Measurements from ENCODE around the gene SLC9C1. TPM values are rescaled to one million over a fixed set of nuclear protein-coding genes. Genes with fewer than 3 reads are reported as not detected.

Gene SLC9C1
- total RNA-seq, 1 experiment from 2014 or later: not detected

DNA sequence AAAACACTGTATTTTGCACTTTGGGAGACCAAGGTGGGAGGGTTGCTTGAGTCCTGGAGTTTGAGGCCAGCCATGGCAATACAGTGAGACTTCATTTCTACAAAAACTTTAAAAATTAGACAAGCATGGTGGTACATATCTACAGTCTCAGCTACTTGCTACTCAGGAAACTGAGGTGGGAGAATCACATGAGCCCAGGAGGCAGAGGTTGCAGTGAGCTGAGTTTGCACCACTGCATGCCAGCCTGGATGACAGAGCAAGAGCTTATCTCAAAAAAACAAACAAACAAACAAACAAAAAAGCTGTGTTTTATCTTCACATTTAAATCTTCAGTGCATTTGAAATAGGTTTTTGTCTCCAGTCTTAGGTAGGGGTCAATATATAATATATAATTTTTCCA lies 4.8 kb upstream of the SLC9C1 start:
- CTCF ChIA-PET: no interaction called here
- intact Hi-C loops (cut with micrococcal nuclease; ENCODE audit: unreplicated experiment): no loop called here
- DNase-seq (ENCODE audit: low spot score): no peak
- Histone ChIP-seq H3K36me3 (ENCODE audit: insufficient read depth, low read length, poor library complexity, severe bottlenecking) (no peaks in the 10 kb centered on the region), H3K4me1 (ENCODE audit: insufficient read depth, low read length, poor library complexity, severe bottlenecking) (peaks cover 17% of the 10 kb centered on the region), H3K27me3 (replicated peaks; ENCODE audit: insufficient read depth, low read depth, low read length, poor library complexity) (no peaks in the 10 kb centered on the region), H3K27ac (ENCODE audit: low read depth, low read length, poor library complexity, severe bottlenecking) (no peak overlapping the region), H3K4me3 (ENCODE audit: low read depth, low read length, poor library complexity, severe bottlenecking) (no peak overlapping the region), H3K9me3 (ENCODE audit: low read depth, low read length, poor library complexity, severe bottlenecking) (no peaks in the 10 kb centered on the region)
- POLR2A ChIA-PET (ENCODE audit: low non-redundant PET): interaction anchor here (0.7 kb wide), 1 partner anchor 97 kb away, joined by 3 read pairs; no protein-coding TSS in a partner anchor
- no TSS peak for BruUV-seq (replicated peaks)
- TF ChIP-seq, protein P1, sequence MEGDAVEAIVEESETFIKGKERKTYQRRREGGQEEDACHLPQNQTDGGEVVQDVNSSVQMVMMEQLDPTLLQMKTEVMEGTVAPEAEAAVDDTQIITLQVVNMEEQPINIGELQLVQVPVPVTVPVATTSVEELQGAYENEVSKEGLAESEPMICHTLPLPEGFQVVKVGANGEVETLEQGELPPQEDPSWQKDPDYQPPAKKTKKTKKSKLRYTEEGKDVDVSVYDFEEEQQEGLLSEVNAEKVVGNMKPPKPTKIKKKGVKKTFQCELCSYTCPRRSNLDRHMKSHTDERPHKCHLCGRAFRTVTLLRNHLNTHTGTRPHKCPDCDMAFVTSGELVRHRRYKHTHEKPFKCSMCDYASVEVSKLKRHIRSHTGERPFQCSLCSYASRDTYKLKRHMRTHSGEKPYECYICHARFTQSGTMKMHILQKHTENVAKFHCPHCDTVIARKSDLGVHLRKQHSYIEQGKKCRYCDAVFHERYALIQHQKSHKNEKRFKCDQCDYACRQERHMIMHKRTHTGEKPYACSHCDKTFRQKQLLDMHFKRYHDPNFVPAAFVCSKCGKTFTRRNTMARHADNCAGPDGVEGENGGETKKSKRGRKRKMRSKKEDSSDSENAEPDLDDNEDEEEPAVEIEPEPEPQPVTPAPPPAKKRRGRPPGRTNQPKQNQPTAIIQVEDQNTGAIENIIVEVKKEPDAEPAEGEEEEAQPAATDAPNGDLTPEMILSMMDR (conservative IDR thresholded peaks at IDR 0.05; ENCODE audit: low read depth, low read length): no peak
- no peak for TF ChIP-seq EZH2 (IDR thresholded peaks at IDR 0.05; ENCODE audit: borderline replicate concordance, low read depth, low read length, poor library complexity, severe bottlenecking)

DNA sequence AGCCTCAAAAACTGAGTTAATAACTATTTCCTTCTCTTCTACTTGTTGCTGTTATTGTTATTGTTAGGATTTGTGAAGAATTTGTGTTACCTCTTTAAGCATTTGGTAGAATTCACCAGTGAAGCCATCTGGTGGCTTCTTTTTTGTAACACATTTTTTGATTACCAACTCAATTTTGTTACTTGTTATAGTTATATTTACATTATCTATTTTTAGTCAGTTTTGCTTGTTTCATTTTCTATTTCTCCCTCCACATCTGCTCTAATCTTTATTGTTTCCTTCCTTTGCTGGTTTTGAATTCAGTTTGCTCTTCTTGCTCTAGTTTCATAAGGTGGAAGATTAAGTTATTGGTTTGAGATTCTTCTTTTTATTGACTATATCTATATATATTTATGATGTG lies 3.7 kb upstream of the SLC9C1 start:
- ChIA-PET CTCF (no interaction called here), POLR2A (ENCODE audit: low non-redundant PET) (no interaction called here)
- intact Hi-C loops (cut with micrococcal nuclease; ENCODE audit: unreplicated experiment): no loop called here
- BruUV-seq (replicated peaks): no TSS peak
- no peak overlapping the region for H3K4me3 ChIP-seq (ENCODE audit: low read depth, low read length, poor library complexity, severe bottlenecking)
- H3K4me1 ChIP-seq (ENCODE audit: insufficient read depth, low read length, poor library complexity, severe bottlenecking): peaks cover 7% of the 10 kb centered on the region
- no peak for DNase-seq (ENCODE audit: low spot score)
- no peak overlapping the region for H3K27ac ChIP-seq (ENCODE audit: low read depth, low read length, poor library complexity, severe bottlenecking)
- no peaks in the 10 kb centered on the region for H3K27me3 ChIP-seq (replicated peaks; ENCODE audit: insufficient read depth, low read depth, low read length, poor library complexity)
- TF ChIP-seq, protein P1 (conservative IDR thresholded peaks at IDR 0.05; ENCODE audit: low read depth, low read length): no peak
- TF ChIP-seq EZH2 (IDR thresholded peaks at IDR 0.05; ENCODE audit: borderline replicate concordance, low read depth, low read length, poor library complexity, severe bottlenecking): no peak
- H3K9me3 ChIP-seq (ENCODE audit: low read depth, low read length, poor library complexity, severe bottlenecking): no peaks in the 10 kb centered on the region
- H3K36me3 ChIP-seq (ENCODE audit: insufficient read depth, low read length, poor library complexity, severe bottlenecking): no peaks in the 10 kb centered on the region

DNA sequence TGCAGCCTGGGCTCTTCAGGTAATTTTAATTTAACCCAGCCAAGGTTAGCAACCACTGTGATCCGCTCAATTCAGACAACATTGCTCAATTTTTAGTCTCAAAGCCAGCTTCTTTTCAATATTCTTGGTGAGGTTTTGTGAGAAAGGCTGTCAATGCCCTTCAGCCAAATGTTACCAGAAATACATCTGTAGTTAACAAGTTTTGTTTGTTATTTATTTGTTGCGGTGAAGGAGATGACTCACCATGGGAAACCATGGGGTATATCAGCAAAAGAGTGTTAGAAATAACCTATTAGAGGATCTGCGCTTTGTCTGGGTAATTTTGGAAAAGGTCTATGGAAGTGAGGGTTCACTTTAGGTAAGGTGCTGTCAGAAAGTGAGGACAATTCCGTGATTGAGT lies 5.0 kb downstream of the SLC9C1 start:
- no TSS peak for BruUV-seq (replicated peaks)
- no peak overlapping the region for H3K27ac ChIP-seq (ENCODE audit: low read depth, low read length, poor library complexity, severe bottlenecking)
- no peaks in the 10 kb centered on the region for H3K36me3 ChIP-seq (ENCODE audit: insufficient read depth, low read length, poor library complexity, severe bottlenecking)
- TF ChIP-seq, protein P1 (conservative IDR thresholded peaks at IDR 0.05; ENCODE audit: low read depth, low read length): no peak
- no peak for TF ChIP-seq EZH2 (IDR thresholded peaks at IDR 0.05; ENCODE audit: borderline replicate concordance, low read depth, low read length, poor library complexity, severe bottlenecking)
- H3K27me3 ChIP-seq (replicated peaks; ENCODE audit: insufficient read depth, low read depth, low read length, poor library complexity): no peaks in the 10 kb centered on the region
- POLR2A ChIA-PET (ENCODE audit: low non-redundant PET): no interaction called here
- H3K4me3 ChIP-seq (ENCODE audit: low read depth, low read length, poor library complexity, severe bottlenecking): no peak overlapping the region
- intact Hi-C loops (cut with micrococcal nuclease; ENCODE audit: unreplicated experiment): no loop called here
- H3K4me1 ChIP-seq (ENCODE audit: insufficient read depth, low read length, poor library complexity, severe bottlenecking): peaks cover 10% of the 10 kb centered on the region
- DNase-seq (ENCODE audit: low spot score): no peak
- no peaks in the 10 kb centered on the region for H3K9me3 ChIP-seq (ENCODE audit: low read depth, low read length, poor library complexity, severe bottlenecking)
- CTCF ChIA-PET: no interaction called here

All from A673 (cell line).